Measurements from ENCODE around the gene CHRNA4. TPM values are rescaled to one million over a fixed set of nuclear protein-coding genes. Genes with fewer than 3 reads are reported as not detected.

Gene CHRNA4
- not detected for total RNA-seq

- Histone ChIP-seq H3K4me1 (peaks cover 0 to 6% (median 0%) of the 10 kb centered on the region in 4 donors), H3K27ac (no peak within 1 kb of the TSS), H3K9me3 (no peaks in the 10 kb centered on the region), H3K27me3 (peaks cover 0 to 9% of the 10 kb centered on the region in 2 donors), H3K36me3 (no peaks in the 10 kb centered on the region), H3K4me3 (no peak within 1 kb of the TSS)
- TF ChIP-seq POLR2A (IDR thresholded peaks at IDR 0.05) (no peak), CTCF (IDR thresholded peaks at IDR 0.05) (no peak)
- no peak for DNase-seq
Observed at GRCh38 chr20:63360850-63361518, at the start of gene CHRNA4. CHRNA4 (minus strand) TSS chr20:63361349; CDS start chr20:63361165, 184 bp downstream.

- no peaks in the 10 kb centered on the region for H3K9me3 ChIP-seq
- H3K27ac ChIP-seq = no peak overlapping the region
- no peaks in the 10 kb centered on the region for H3K4me1 ChIP-seq
- H3K4me3 ChIP-seq = no peak overlapping the region
- no peaks in the 10 kb centered on the region for H3K27me3 ChIP-seq
- no peaks in the 10 kb centered on the region for H3K36me3 ChIP-seq
- TF ChIP-seq POLR2A (IDR thresholded peaks at IDR 0.05) (no peak), CTCF (IDR thresholded peaks at IDR 0.05) (no peak)
- DNase-seq = no peak
Observed at GRCh38 chr20:63409834-63410435, 48.8 kb upstream of the CHRNA4 start.

GRCh38 chr20:63409066-63409833 lies 48.1 kb upstream of the CHRNA4 start:
- TF ChIP-seq CTCF (IDR thresholded peaks at IDR 0.05) = no peak
- TF ChIP-seq POLR2A (IDR thresholded peaks at IDR 0.05) = no peak

GRCh38 chr20:63408684-63409046 lies 47.5 kb upstream of the CHRNA4 start:
- H3K36me3 ChIP-seq = no peaks in the 10 kb centered on the region
- H3K4me1 ChIP-seq = no peaks in the 10 kb centered on the region
- H3K4me3 ChIP-seq = no peak overlapping the region
- no peak for DNase-seq
- TF ChIP-seq CTCF (IDR thresholded peaks at IDR 0.05) (no peak), POLR2A (IDR thresholded peaks at IDR 0.05) (no peak)
- no peaks in the 10 kb centered on the region for H3K9me3 ChIP-seq
- H3K27me3 ChIP-seq = no peaks in the 10 kb centered on the region
- no peak overlapping the region for H3K27ac ChIP-seq

More at GRCh38 chr20:63409066-63409833, 48.1 kb upstream of the CHRNA4 start:
- H3K4me1 ChIP-seq = no peaks in the 10 kb centered on the region
- no peaks in the 10 kb centered on the region for H3K36me3 ChIP-seq
- no peak overlapping the region for H3K27ac ChIP-seq
- no peaks in the 10 kb centered on the region for H3K27me3 ChIP-seq
- DNase-seq = no peak
- no peaks in the 10 kb centered on the region for H3K9me3 ChIP-seq
- H3K4me3 ChIP-seq = no peak overlapping the region

- no peaks in the 10 kb centered on the region for H3K9me3 ChIP-seq
- no peak for DNase-seq
- H3K4me3 ChIP-seq = no peak overlapping the region
- H3K27ac ChIP-seq = no peak overlapping the region
- H3K36me3 ChIP-seq = no peaks in the 10 kb centered on the region
- TF ChIP-seq CTCF (IDR thresholded peaks at IDR 0.05) (no peak), POLR2A (IDR thresholded peaks at IDR 0.05) (no peak)
- no peaks in the 10 kb centered on the region for H3K4me1 ChIP-seq
- H3K27me3 ChIP-seq = no peaks in the 10 kb centered on the region
Observed at GRCh38 chr20:63407928-63408683, 47.0 kb upstream of the CHRNA4 start.
